Colonic mucosa (tissue), 4 donors: Measurements from ENCODE around the gene LRRC53. TPM values are rescaled to one million over a fixed set of nuclear protein-coding genes. Genes with fewer than 3 reads are reported as not detected.

Experiments used
- DNase-seq: peaks from one replicate; pipeline ENCODE4 v3.0.0-alpha.2; 2020
- H3K27ac ChIP-seq: fragments of 200-600 bp; one replicate; pipeline ENCODE4 v1.8.0; 2021
- H3K27me3 ChIP-seq: fragments of 200-600 bp; one replicate; pipeline ENCODE4 v1.8.0; 2021
- H3K36me3 ChIP-seq: fragments of 200-600 bp; one replicate; pipeline ENCODE4 v1.8.0; 2021
- H3K4me1 ChIP-seq: fragments of 200-600 bp; one replicate; pipeline ENCODE4 v1.8.0; 2021; ENCODE audit warnings: mild to moderate bottlenecking
- H3K4me3 ChIP-seq: fragments of 200-600 bp; one replicate; pipeline ENCODE4 v1.8.0; 2021
- H3K9ac ChIP-seq, 2 donors: one replicate each; pipeline ENCODE4 v1.7.0; 2013; ENCODE audit warnings: control low read depth in 2 of 2, low read depth in 2 of 2, low read length in 2 of 2
- H3K9me3 ChIP-seq: fragments of 200-600 bp; one replicate; pipeline ENCODE4 v1.8.0; 2021
- intact Hi-C: fragments of 100-400 bp; cut with DNase I; formaldehyde crosslinking; loops from one replicate; pipeline ENCODE4 v1.14.1; 2022
- total RNA-seq, 2 donors: library from RNA; stranded (reverse); fragmentation: NEBNext Ultra II Directional in 1 of 2; extraction: Animal tissue kit (Norgen Biotek cat#: 25700) in 1 of 2; gene quantifications; one replicate each; pipeline ENCODE4 v1.2.1, GENCODE V29; 2021
- TF ChIP-seq, protein P1 (sequence below): fragments of 200-600 bp; IDR thresholded peaks from one replicate; pipeline ENCODE4 v1.8.0; 2022; ENCODE audit warnings: antibody characterized with exemption, mild to moderate bottlenecking
- donor health status: healthy.
- donor health status: DM: no; HTN: no; CAD: no.
- donor health status: DM: no; HTN: no; CAD: no.

LRRC53 gene
- total RNA-seq, 2 donors from 2014 or later: 0.07 TPM; not detected in 1

DNA sequence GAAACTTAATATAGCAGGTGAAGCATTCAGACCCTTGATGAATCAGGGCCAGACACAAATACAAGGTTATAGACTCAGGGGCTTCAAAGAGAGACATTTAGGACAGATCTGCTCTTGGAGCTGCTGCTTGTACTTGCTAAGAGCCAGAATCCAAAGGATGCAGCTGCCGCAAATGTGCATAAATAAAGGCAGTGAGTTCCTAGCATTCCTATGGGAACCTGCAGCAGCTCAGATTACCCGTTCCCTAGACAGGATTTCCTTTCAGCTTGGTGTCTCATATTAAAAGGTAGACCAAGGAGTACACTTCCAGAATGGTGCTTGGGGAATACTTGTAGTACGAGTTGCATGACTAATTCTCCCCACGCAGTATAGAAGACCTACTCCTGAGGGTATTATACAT is 9.7 kb upstream of the LRRC53 start:
- no peaks in the 10 kb centered on the region for H3K36me3 ChIP-seq
- TF ChIP-seq, protein P1, sequence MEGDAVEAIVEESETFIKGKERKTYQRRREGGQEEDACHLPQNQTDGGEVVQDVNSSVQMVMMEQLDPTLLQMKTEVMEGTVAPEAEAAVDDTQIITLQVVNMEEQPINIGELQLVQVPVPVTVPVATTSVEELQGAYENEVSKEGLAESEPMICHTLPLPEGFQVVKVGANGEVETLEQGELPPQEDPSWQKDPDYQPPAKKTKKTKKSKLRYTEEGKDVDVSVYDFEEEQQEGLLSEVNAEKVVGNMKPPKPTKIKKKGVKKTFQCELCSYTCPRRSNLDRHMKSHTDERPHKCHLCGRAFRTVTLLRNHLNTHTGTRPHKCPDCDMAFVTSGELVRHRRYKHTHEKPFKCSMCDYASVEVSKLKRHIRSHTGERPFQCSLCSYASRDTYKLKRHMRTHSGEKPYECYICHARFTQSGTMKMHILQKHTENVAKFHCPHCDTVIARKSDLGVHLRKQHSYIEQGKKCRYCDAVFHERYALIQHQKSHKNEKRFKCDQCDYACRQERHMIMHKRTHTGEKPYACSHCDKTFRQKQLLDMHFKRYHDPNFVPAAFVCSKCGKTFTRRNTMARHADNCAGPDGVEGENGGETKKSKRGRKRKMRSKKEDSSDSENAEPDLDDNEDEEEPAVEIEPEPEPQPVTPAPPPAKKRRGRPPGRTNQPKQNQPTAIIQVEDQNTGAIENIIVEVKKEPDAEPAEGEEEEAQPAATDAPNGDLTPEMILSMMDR: no peak
- no peaks in the 10 kb centered on the region for H3K27me3 ChIP-seq
- intact Hi-C loops: no loop called here
- no peaks in the 10 kb centered on the region for H3K4me1 ChIP-seq
- no peak overlapping the region for H3K27ac ChIP-seq
- no peak for DNase-seq
- H3K9ac ChIP-seq: no peak overlapping the region
- no peaks in the 10 kb centered on the region for H3K9me3 ChIP-seq
- no peak overlapping the region for H3K4me3 ChIP-seq

DNA sequence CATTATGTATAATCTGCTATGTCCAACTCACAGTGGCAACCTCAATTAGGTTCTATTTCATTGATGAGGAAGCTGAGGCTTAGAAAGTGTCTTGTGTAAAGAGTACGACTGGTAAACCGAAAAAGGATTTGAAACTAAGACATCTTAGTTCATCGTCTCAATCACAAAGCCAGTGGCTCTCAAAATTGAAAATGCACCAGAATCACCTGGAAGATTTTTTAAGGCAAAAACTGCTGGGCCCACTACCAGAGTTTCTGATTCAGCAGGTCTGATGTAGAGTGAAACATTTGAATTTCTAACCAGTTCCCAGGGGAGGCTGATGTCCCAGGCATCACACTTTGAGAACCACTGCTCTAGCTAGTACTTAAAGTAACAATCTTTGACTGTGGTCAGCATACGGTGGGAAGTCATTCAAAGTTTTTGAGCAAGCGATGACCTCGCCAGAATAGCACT is 5.2 kb upstream of the LRRC53 start:
- Histone ChIP-seq H3K4me1 (no peaks in the 10 kb centered on the region), H3K9ac (no peak overlapping the region), H3K27ac (no peak overlapping the region), H3K4me3 (no peak overlapping the region), H3K27me3 (no peaks in the 10 kb centered on the region), H3K9me3 (no peaks in the 10 kb centered on the region), H3K36me3 (no peaks in the 10 kb centered on the region)
- TF ChIP-seq, protein P1: no peak
- intact Hi-C loops: no loop called here
- no peak for DNase-seq

DNA sequence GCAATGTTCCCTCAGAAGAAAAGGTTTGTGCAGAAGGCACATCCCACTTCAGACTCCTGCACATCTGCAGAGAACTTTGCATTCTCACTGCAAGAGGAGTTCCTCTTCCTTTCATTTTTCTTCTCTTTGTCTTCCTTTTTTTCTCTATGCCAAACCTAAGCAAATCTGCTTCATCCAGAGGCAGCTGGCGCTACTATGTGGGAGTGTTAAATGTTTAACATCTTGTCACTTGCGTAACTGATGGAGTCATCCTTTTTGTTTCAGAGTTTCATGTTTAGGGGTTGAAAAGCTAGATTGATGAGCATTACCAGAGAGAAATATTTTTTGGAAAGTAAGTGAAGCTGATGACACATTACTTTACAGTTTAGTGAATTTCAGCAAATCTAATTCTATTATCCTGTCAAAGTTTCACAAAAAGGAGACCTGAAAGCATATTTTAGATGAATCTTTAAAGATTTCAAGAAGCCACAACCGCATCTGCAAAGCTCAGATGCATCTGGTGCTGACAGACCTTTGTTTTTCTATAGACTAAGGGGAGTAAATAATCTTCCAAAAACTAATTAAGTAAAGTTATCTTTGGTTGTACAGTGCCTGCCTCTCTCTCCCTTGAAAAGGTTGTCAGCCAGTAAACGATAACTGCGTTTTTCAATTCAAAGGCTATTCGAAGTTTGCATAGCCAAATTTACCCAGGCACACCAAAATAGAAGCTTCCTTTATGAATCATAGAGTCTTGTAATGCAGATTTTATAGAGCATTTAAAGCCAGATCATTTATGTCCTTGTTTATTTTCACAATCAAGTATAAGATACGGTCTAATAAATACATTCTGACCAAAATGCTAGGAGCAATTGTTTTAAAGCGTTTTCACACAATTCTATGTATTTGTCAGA is 1.2 kb upstream of the LRRC53 start:
- TF ChIP-seq, protein P1: no peak
- Histone ChIP-seq H3K27ac (no peak overlapping the region), H3K27me3 (no peaks in the 10 kb centered on the region), H3K4me3 (no peak overlapping the region), H3K9me3 (no peaks in the 10 kb centered on the region), H3K9ac (no peak overlapping the region), H3K4me1 (no peaks in the 10 kb centered on the region), H3K36me3 (no peaks in the 10 kb centered on the region)
- intact Hi-C loops: no loop called here
- no peak for DNase-seq

DNA sequence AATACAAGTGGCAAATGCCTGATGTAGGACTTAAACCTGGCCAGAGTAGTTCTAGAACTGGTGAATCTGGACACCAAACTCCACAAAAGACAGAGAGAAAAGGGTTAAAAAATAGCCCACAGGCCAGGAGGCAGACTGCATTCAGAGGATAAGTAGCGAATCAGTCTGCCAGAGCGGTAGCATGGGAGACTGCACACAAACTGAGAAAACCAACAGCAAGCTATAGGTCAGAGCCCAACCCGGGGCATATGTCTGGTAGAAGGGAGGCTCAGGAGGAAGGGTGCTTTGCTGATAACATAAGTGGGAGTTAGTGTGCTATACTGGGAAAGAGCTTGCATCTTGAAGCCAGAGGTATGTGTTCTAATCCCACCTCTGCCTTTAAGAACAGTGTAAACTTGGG is 4.0 kb downstream of the LRRC53 start:
- no peak overlapping the region for H3K27ac ChIP-seq
- H3K36me3 ChIP-seq: no peaks in the 10 kb centered on the region
- no peaks in the 10 kb centered on the region for H3K9me3 ChIP-seq
- no peak for DNase-seq
- no peaks in the 10 kb centered on the region for H3K4me1 ChIP-seq
- TF ChIP-seq, protein P1: no peak
- no peaks in the 10 kb centered on the region for H3K27me3 ChIP-seq
- H3K9ac ChIP-seq: no peak overlapping the region
- intact Hi-C loops: no loop called here
- H3K4me3 ChIP-seq: no peak overlapping the region

DNA sequence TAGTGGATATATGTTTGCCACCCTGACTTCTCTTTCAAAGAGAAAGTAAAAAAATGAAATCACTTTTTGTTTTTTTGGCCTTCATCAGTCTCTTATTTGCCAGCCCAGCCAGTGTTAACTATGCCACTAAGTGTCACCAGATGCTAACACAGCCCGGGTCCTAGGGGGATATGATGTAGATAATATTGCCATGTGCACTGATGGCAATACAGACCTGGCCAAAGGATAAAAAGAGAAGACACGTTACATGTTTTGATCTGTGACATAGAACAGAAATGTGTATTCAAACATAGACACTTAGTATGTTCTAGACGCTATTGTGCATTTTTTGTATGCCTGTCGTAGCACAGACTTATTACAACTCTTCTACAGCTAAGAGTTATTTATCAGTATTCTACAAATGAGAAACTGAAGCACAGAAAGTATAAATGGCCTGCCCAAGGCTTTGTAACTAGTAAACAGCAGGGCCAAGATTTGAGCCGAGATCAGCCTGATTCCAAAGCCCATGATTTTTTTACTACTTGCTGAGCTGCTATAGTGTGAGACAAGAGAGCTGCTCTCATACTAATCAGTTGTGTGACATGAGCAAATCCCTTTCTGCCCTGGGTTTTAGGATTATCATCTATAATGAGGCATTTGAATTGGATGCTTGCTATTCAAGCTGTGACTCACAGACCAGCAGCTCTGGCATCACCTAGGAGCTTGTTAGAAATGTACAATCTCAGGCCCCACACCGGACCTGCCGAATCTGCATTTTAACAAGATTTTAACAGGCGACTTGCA is 6.3 kb downstream of the LRRC53 start:
- no peak for DNase-seq
- H3K36me3 ChIP-seq: no peaks in the 10 kb centered on the region
- TF ChIP-seq, protein P1: no peak
- no peak overlapping the region for H3K27ac ChIP-seq
- H3K4me3 ChIP-seq: no peak overlapping the region
- H3K9ac ChIP-seq: no peak overlapping the region
- H3K4me1 ChIP-seq: no peaks in the 10 kb centered on the region
- no peaks in the 10 kb centered on the region for H3K27me3 ChIP-seq
- intact Hi-C loops: no loop called here
- H3K9me3 ChIP-seq: no peaks in the 10 kb centered on the region
